HepG2 (cell line): ENCODE results near the gene MRPL50. TPM values are rescaled to one million over a fixed set of nuclear protein-coding genes. Genes with fewer than 3 reads are reported as not detected.
A peak's percentile ranks its signal among the peaks of the same experiment; 100 is the strongest.

Source experiments
- BCL3 ChIP-seq: sonication (generic); formaldehyde crosslinking; IDR thresholded peaks from 2 replicates; pipeline ENCODE4 v1.5.1; 2020; ENCODE audit warnings: mild to moderate bottlenecking, missing genetic modification reagents, moderate library complexity
- DZIP1 ChIP-seq: sonication (generic); formaldehyde crosslinking; IDR thresholded peaks from 2 replicates; pipeline ENCODE4 v1.5.0; 2020; ENCODE audit warnings: mild to moderate bottlenecking, missing genetic modification reagents
- HES4 ChIP-seq: sonication (generic); formaldehyde crosslinking; IDR thresholded peaks from 2 replicates; pipeline ENCODE4 v1.9.0; 2021; ENCODE audit warnings: mild to moderate bottlenecking, missing genetic modification reagents, borderline replicate concordance
- HOXD1 ChIP-seq: sonication (generic); formaldehyde crosslinking; IDR thresholded peaks from 2 replicates; pipeline ENCODE4 v1.5.0; 2020; ENCODE audit warnings: missing genetic modification reagents
- MXD1 ChIP-seq: sonication (generic); formaldehyde crosslinking; IDR thresholded peaks from 2 replicates; pipeline ENCODE4 v1.4.0; 2020; ENCODE audit warnings: mild to moderate bottlenecking, missing genetic modification reagents
- PCBP1 ChIP-seq: fragments of 200-400 bp; formaldehyde crosslinking; IDR thresholded peaks from 2 replicates; pipeline ENCODE4 v1.6.1; 2017; ENCODE audit warnings: mild to moderate bottlenecking, low read depth, low read length, borderline replicate concordance
- ZFY ChIP-seq: sonication (generic); formaldehyde crosslinking; IDR thresholded peaks from 2 replicates; pipeline ENCODE4 v1.4.0; 2020; ENCODE audit warnings: missing genetic modification reagents
- ZNF768 ChIP-seq: sonication (generic); formaldehyde crosslinking; IDR thresholded peaks from 2 replicates; pipeline ENCODE4 v1.4.0; 2020; ENCODE audit warnings: missing genetic modification reagents
- ZNF879 ChIP-seq: sonication (generic); formaldehyde crosslinking; IDR thresholded peaks from 2 replicates; pipeline ENCODE4 v1.8.1; 2023; ENCODE audit warnings: missing genetic modification reagents
- polyA plus RNA-seq, 8 experiments: library from polyadenylated mRNA; depleted of rRNA in 3 of 8; stranded (reverse) in 7 of 8; unstranded in 1 of 8; fragments of >200 nt; fragmentation: Illumina TruSeq in 4 of 8; extraction: Trizol in 4 of 8; gene quantifications; 2 replicates each; pipeline versions ENCODE4 v1.2.1 to v1.2.3, GENCODE V29; 2011 to 2016; ENCODE audit warnings: low read depth in 4 of 8, missing spikeins in 1 of 8, mixed read lengths in 1 of 8; ENCODE audit not compliant: insufficient read depth in 1 of 8
- total RNA-seq, 5 experiments: library from RNA; depleted of rRNA; stranded (reverse); fragments of >200 nt; fragmentation: Illumina TruSeq; extraction: Trizol; gene quantifications; 2 replicates each; pipeline ENCODE4 v1.2.3, GENCODE V29; 2016; ENCODE audit warnings: low read depth in 1 of 5
- TF ChIP-seq, protein P1 (sequence below), 2 experiments: IDR thresholded peaks; 2 replicates each; pipeline ENCODE4 v1.6.1; 2011 to 2012; ENCODE audit warnings: low read length in 2 of 2, borderline replicate concordance in 1 of 2, low read depth in 1 of 2, mild to moderate bottlenecking in 1 of 2, moderate library complexity in 1 of 2

Gene MRPL50
- total and polyA plus RNA-seq, 2 of the 13 experiments (the other 11 are each of a cell fraction or from before 2014, with no cell fraction given), result 37.1 to 70.0 TPM

DNA sequence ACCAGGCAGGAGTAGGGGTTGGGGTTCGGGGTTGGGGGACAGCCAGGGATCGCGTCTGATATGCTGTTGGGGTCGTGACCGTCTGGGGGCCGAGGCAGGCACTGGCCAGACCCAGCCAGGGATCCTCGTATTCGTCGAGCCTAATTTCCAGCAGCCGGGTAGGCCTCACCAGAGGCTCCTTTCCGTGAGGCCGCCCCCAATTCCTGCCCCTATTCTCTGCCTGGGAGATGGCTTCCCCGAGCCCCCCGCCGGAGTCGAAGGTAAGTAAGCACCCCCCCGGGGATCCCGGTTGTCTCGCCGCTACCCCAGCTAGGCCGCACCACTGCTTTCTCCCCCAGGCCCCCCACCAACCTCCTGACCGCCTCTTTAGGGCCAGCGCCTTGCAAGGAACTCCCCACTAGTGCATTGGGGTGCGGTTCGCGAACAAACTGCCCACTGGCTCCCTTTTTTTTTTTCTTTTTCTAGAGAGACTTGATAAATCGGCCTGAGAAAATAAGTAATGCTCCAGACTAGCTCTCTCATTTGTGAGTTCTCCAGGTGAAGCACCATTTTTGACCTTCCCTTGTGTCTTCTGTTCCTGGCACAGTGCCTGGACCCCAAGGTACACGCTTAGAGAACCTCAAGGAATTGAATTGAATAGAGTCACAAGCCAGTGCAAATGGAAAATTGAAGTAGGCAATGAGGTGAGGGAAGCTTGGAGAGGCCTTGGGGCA lies 668 bp upstream of the MRPL50 start (continued):
- TF ChIP-seq PCBP1 (peak; percentile 87; the same call in 1 of the 2 replicates), DZIP1 (CRISPR knock-in tag) (0 out of 2 replicates have a peak, but pooled peaks have one; percentile 61), HES4 (CRISPR knock-in tag) (peak; percentile 62; the same call in 1 of the 2 replicates), ZNF768 (CRISPR knock-in tag) (0 out of 2 replicates have a peak, but pooled peaks have one; percentile 46), ZFY (peak; percentile 90), HOXD1 (peak; percentile 28; the same call in 1 of the 2 replicates), BCL3 (CRISPR knock-in tag) (no peak; the same call in 1 of the 2 replicates), ZNF879 (peak; percentile 35; the same call in 1 of the 2 replicates), MXD1 (CRISPR knock-in tag) (peak; percentile 65)
- TF ChIP-seq, protein P1, sequence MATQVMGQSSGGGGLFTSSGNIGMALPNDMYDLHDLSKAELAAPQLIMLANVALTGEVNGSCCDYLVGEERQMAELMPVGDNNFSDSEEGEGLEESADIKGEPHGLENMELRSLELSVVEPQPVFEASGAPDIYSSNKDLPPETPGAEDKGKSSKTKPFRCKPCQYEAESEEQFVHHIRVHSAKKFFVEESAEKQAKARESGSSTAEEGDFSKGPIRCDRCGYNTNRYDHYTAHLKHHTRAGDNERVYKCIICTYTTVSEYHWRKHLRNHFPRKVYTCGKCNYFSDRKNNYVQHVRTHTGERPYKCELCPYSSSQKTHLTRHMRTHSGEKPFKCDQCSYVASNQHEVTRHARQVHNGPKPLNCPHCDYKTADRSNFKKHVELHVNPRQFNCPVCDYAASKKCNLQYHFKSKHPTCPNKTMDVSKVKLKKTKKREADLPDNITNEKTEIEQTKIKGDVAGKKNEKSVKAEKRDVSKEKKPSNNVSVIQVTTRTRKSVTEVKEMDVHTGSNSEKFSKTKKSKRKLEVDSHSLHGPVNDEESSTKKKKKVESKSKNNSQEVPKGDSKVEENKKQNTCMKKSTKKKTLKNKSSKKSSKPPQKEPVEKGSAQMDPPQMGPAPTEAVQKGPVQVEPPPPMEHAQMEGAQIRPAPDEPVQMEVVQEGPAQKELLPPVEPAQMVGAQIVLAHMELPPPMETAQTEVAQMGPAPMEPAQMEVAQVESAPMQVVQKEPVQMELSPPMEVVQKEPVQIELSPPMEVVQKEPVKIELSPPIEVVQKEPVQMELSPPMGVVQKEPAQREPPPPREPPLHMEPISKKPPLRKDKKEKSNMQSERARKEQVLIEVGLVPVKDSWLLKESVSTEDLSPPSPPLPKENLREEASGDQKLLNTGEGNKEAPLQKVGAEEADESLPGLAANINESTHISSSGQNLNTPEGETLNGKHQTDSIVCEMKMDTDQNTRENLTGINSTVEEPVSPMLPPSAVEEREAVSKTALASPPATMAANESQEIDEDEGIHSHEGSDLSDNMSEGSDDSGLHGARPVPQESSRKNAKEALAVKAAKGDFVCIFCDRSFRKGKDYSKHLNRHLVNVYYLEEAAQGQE (IDR thresholded peaks at IDR 0.05; ENCODE audit: borderline replicate concordance in 1 of 2, low read depth in 1 of 2, low read length in 2 of 2), result 0 out of 4 replicates have a peak, but pooled peaks of 1 of the 2 experiments have one; percentile 7
